Fibroblast of skin of left quadriceps (primary cell): ENCODE results near the gene PPP4R2.

Experiments
- DNase-seq, 2 experiments: peaks; one replicate each; pipeline ENCODE4 v3.0.0-alpha.2; 2013; ENCODE audit warnings: low read depth in 2 of 2

PPP4R2 gene

DNA sequence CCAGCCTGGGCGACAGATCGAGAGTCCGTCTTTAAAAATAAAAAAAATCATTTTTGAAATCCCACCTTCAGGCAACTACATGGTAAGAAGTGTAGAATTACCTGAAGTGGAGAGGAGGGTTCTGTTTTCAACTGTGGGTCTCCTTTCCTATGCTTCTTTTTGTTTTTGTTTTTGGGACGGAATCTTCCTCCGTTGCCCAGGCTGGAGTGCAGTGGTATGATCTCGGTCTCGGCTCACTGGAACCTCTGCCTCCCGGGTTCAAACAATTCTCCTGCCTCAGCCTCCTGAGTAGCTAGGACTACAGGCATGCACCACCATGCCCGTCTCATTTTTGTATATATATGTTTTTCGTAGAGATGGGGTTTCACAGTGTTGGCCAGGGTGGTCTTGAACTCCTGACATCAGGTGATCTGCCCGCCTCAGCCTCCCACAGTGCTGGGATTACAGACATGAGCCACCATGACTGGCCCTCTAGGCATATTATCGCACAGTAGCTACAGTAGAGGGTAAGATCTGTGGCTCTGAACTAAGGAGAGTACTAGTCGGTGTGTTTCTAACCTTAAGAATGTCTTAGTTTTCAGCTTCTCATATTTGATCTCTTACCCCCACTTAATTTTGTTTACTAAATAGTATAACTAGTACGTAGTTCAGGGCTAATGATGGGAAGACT is 73.3 kb downstream of the PPP4R2 start:
- no peak for DNase-seq

DNA sequence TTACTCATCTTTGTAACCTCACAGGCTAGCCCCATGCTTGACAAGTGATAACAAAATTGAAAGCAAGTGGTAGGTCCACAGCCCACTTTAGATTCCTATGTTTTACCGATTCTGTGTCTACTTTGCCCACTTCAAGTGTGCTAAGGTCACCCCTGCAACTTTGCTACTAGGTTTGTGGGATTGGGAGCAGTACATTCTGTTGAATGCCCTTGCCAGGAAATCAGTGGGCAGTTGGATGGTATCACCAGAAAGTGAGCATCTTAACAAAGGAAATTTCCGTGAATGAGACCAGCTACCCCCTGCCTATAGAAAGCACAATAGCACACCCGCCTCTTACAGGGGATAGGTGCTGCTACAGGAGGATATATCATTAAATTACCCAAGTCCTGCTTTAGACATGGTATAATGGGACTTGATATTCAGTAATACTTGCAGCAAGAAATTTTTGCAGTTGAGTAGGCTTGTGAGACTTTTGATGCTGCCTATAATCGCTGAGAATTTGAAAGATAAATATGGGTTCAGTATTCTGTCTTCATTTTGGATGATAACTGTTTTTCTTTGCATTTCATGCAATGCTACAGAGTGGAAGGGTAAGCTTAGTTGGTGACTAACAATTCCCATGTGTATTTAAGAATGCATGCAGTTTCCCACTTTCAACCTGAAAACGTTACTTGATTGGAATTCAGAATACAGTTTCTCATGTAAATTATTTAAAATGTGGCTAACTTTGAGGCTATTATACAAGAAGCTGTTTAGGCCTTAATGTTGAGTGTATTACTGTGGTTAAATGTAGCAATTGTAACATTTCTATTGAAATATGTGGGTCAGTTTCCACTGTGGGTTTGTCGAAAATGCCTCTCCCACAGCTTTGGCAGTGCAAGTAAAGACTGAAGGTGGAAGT is 74.3 kb downstream of the PPP4R2 start:
- DNase-seq, result peak; percentile 92 to 93

DNA sequence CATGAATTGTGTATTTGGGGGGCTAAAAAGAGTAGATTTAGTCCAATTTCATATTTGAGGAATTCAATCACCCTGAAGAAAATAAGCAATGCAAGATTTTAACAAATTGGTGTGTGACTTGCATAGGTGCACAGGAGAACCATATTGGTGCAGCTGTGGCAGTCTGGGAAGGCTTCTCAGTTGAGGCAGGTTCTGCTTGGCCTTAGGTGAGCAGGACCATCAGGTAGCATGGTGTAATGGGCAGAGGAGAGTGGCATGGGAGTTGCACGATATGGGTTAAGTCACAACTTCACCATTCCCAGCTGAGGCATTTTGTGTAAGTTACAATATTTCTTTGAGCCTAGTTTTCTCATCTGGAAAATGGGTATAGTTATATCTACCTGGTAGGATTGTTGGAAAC is 75.3 kb downstream of the PPP4R2 start:
- no peak for DNase-seq

DNA sequence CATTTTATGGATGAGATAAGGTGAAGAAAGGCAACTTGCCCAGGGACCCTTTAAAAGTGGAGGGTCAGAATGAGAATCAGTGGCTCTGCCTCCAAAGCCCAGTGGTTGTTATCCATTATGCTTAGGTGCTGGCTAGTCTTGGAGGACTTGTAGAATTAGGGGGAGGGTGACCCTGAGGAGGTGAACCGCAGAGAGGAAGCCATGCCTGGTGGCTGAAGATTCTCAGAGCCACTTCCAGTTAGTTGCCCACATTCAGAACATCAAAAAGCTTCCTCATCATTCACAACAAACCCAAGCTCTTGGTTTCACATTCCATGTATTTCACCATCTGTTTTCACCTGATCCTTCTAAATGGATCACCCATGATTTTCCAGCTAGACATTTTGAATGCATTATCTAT is 76.0 kb downstream of the PPP4R2 start:
- DNase-seq, result no peak

DNA sequence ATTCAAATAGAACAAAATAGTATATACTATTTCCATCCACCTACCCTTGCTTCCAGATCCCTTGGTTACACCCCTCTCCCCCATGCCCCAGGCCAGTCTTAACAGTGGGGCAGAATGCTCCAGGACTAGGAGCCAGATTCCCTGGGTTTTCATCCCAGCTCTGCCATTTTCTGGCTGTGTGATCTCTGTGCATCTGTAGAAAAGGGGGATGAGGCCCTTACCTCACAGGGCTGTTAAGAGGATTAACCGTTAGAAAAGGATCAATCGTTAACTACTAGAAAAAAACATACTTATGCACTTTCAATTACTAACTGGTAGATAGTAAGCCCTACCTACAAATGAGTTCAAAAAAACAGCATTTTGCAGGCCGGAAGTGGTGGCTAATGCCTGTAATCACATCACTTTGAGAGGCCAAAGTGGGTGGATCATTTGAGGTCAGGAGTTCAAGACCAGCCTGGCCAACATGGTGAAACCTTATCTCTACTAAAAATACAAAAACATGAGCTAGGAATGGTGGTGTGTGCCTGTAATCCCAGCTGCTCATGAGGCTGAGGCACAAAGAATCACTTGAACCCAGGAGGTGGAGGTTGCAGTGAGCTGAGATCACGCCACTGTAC is 76.6 kb downstream of the PPP4R2 start:
- no peak for DNase-seq

DNA sequence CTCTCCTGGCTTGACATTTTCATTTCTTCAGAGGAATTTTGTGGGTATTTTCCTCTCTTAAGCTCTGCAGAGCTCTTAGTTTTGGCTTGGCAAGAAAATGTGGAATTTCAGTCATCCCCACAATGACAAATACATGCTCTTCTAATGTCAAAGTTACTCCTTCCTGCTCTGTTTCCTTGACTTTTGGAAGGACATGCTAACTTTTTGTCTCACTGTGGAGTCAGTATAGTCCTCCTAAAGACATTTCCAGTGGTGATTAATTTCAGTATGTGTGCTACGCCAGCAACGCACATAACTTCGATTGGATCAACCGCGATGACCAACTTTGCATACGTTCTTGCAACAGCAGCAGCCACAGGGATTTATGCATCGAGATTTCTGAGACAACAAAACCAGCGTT is 78.2 kb downstream of the PPP4R2 start:
- DNase-seq, result peak in 1 of 2 experiments; percentile 22

DNA sequence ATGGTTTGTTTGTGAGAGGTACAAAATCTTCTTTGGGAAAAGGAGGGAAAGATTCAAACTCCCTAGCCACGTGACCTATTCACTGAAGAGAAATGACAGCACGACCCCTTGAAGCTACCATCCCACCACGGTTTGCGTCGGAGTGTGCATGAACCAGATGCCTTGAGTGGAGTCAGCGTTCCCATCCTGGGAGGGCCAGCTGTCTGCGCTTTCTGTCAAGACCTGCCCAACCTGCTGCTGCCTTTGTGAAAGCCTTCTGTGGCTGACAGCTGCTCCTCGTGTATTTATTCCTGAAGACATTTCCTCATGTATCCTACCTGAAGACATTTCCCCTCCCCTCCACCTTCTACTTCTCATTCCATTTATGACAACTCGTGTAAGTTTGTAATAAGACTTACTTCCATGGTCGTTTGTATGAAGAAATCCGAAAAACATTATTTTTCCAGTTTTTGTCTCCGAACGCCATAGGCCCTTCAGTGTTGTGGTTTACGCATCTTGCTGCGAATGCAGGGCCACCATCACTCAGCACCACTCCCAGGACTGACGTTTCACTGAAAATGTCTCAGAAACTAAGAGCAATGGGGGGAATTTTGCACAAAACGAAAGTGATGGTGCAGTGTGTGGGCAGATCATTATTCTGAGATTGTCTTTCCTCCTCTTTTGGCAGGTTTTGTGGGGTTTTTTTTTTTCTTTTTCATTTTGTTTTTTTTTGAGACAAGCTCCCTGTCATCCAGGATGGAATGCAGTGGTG is 83.8 kb downstream of the PPP4R2 start:
- no peak for DNase-seq

DNA sequence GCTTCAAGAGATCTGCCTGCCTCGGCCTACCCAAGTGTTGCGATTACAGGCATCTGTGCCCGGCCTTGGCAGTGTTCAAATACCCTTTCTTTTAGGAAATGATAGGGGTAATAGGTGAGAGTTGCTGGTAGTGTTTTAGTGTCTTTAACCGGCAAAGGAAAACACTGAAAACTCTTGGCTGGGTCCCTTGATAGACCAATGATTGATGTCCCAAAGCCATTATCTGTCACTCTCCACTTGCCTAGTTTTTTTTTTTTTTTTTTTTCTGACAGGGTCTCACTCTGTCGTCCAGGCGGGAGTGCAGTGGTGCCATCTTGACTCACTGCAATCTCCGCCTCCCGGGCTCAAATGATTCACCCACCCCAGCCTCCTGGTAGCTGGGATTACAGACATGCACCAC is 84.5 kb downstream of the PPP4R2 start:
- DNase-seq, result no peak

DNA sequence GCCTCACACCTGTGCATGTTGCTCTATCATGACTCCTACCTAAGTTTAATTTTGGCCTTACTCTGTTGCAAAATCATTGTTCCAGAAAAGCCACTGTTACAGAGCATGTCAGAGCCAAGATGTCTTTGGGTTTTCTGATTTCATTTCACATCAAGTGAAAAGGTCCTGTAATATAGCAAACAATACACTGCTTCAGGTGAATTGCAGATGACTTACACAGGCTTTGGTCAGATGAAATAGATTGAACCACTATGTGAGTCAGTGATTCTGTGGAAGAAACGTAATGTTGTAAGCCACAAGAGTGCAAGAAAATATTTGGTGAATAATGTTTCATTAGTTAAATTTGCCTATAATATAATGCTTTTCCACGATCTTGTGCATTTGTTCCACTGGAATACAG is 87.6 kb downstream of the PPP4R2 start:
- DNase-seq, result no peak

DNA sequence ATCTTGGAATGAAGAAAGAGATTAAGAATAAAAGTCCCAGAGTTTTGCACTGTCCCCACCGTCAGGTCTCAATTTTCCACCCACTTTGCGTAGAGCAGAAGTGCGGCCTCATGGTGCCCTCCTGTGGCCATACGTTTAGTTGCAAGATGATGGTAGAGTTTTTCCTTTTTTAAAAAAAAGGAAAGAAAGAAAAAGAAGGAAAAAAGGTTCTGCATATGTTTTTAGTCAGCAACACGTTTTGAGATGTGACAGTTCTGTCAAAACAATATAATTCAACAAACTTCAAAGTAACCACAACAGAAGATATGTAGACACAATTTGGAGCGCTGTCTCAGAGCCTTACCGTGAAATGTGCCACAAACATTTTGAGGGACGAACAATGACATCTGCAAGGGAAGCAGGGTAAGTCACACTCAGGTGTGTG is 89.5 kb downstream of the PPP4R2 start:
- no peak for DNase-seq

DNA sequence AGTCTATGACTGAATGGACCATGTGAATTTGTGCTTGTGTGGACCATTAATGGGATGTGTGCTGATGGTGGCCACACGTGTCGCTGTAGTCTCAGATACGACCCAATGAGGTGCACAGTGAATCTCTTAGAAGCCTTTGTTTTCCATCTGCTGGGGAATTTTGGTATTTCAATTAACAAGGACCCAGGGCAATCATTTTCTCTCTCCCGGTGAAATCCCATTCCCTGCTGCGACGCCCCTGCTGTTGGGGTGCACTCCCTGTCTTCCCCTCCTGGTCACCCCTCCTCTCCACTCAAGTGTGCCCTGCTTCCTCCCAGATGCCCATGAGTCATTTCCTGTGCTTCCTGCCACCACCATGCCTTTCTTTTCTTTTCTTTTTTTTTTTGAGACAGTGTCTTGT is 97.5 kb downstream of the PPP4R2 start:
- no peak for DNase-seq

DNA sequence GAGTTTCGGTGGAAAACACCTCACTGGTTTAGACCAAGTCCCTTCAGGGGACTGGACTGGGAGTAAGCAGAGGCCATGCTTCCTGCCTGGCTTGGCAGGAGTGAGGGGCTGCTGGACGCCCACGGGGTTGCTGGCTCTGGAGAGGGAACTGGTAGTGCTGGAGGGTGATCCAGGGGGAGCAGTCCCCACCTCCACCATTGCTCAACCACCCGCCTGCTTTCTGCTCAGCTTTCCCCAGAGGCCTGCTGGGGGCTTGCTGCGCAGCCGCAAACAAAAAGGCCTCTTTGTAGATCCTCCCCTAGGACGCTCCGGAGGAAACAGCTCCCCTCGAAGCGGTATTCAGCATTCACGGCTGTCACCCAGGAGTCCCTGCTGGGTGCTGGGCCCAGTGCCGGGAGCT is 98.3 kb downstream of the PPP4R2 start:
- no peak for DNase-seq

DNA sequence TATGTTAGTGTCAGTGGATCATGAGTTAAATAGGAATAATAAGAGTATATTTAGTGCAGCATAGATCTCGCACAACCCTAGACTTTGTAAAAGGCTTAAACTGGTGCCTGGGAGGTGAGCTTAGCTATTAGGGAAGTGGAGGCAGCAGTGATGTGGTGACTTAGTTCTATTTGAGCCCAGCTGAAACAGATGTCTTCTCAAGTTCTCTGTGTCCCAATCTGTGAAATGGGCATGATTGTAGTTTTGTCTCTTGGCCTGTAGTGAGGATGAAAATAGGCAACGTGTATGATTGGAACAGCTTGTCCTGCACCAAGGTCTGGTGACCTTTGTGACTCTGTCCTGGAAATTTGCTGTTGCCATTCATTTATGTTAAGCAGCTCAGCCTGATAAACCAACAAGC is 99.6 kb downstream of the PPP4R2 start:
- no peak for DNase-seq

DNA sequence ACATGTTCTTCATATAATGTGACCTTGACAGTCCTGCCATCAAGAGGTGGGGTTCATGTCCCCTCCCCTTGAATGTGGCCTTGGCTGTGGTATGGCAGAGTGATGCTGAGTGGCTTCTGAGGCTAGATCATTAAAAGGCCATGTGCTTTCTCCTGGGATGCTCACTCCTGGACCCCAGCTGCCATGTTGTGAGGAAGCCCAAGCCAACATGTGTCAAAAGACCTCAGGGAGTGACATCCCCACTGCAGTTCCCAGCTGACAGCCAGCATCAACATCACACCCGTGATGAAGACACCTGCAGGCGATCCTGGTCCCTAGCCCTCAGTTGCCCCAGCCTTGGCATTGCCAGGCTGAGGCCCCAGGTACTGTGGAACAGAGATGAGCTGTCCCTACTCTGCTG is 101.4 kb downstream of the PPP4R2 start:
- DNase-seq, result no peak

DNA sequence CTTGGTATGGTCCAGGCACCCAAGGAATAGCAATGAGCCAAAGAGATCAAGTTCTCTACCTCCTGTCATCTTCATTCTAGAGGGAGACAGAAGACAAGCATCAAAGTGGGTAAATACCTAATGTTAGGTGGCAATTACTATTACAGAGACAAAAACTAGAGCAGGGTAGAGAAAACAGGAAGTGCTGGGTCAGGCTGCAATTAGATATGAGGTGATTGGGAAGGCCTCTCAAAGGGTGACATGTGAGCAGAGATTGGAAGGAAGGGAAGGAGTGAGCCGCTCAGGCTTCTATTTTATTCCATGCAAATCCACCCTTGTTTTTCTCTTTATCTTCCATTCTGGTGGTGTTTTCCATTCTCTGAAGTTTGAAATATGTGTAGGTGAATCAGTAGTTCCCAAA is 102.3 kb downstream of the PPP4R2 start:
- no peak for DNase-seq

DNA sequence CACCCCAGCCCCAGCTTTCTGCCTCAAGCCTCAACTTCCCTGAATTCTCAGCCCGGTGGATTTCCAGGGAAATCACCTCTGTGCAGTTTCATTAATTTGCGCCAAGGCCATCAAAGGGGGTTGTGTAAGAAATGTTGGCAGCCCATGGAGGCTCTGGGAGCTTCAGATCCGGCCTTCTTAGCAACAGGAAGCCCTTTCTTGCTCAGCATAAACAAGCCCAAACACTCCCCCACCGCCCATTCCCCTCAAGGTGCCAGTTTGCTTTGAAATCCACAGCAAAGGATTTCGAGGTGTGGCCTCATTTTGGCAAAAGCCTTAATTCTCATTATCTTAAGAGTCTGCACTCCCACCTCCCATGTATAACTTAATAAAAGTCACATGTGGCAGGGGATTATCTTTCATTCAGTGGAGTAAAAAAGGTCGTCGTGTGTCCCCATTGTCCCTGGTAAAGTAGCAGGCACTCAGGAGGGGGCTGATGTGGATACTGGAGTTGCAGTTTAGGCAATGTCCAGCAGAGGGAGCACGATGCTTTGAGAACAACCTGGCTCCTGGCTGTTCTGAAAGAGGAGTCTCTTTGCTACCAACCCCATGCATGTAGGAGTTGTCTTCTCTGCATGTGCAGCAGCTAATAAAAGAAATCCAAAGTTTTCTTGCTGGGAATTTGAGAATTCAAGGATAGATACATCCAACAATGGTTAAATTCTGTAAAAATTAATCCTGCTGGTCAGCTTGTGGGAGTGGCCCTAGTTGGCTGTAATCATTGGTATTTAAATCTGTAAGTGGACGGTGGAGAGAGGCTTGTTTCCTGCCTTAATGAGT is 104.3 kb downstream of the PPP4R2 start:
- DNase-seq, result peak; percentile 53 to 57

DNA sequence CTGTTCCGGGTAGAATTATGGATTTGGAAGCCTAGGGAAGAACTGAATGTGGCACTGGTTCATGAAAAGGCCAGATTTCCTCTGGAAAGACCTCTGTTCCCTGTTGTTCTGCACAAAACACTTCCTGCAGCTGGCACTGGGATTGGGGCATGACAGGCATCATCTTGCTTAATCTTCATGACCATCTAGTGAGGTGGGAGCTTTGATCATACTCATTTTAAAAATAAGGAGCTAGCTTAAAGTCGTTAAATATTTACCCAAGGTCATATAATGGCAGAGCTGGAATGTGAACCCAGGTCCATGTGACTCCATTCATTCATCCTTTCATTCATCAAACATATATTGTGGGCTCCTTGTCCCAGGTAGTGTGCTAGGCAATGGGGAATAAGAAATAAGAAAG is 105.3 kb downstream of the PPP4R2 start:
- no peak for DNase-seq

DNA sequence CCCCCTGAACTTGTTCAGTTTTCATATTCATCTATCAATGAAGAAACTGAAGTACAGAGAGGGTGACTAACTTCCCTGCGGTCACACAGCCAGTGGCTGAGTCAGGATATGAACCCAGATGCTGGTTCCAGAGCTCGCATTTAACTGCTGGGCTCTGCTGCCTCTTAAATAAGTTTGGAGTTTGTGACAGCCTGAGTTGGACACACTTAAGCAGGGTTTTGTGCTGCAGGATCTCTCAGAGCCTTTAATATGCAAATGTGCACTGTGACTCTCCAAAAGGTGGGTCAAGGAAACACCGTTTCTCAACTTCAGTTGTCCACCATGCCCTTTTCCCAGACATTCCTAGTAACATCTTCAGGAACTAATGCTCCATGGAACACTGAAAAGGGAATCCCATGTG is 110.6 kb downstream of the PPP4R2 start:
- DNase-seq, result no peak

DNA sequence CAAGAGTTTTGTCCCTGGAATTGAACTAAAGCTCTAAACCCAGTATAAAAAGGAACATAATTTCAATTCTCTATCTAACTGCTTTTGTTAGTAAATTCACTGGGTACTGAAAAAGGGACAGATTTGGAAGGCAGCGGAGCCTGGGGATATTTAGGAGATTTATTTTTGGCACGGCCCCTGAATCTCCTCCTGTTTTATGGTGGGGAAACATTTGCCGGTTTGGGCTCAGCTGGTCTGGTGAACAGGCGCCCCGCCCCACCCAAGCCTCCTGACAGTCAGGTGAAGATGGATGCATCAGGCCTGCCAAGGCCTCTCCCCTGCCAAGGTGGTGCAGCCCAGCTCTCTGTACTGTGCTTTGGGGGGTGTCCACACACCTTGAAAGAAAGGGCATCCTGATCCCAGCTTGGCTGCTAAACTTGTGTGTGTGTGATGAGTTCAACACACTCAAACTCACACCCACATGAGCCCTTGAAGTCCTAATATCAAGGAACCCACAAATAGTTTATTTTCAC is 111.1 kb downstream of the PPP4R2 start:
- DNase-seq, result no peak

DNA sequence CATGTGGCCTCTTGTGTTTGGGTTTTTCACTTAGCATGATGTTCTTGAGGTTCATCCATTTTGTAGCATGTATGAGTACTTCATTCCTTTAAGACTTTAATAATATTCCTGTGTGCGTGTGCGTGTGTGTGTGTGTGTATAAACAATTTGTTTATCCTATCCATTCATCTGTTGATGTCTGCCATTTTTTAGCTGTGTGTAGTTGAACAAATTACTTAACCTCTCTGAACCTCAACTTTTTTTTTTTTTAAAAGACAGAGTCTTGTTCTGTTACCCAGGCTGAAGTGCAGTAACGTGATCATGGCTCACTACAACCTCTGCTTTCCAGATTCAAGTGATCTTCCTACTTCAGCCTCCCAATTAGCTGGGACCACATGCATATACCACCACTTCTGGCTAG is 112.1 kb downstream of the PPP4R2 start:
- DNase-seq, result no peak

DNA sequence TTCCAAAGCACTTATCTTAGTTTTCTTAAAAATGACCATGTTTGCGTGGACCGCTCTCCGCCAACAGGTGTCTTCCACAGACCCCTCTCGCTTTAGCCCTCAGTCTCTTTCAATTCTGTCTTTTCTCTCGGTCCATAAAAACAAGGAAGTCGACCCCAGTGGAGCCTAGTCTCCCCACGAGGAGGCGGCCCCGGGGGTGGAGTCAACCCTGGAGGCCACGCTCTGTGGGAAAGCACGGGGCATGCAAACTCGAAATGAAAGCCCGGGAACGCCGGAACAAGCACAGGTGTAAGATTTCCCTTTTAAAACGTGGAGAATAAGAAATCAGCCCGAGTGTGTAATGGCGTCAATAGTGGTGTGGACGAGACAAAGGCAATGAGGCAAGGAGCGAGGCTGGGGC is 113.9 kb downstream of the PPP4R2 start:
- DNase-seq, result no peak
